ENCODE measurements around the gene COL4A1. TPM values are rescaled to one million over a fixed set of nuclear protein-coding genes. Genes with fewer than 3 reads are reported as not detected.

The COL4A1 gene
- total RNA-seq, 1 donor from 2014 or later: 1,996 TPM

DNA sequence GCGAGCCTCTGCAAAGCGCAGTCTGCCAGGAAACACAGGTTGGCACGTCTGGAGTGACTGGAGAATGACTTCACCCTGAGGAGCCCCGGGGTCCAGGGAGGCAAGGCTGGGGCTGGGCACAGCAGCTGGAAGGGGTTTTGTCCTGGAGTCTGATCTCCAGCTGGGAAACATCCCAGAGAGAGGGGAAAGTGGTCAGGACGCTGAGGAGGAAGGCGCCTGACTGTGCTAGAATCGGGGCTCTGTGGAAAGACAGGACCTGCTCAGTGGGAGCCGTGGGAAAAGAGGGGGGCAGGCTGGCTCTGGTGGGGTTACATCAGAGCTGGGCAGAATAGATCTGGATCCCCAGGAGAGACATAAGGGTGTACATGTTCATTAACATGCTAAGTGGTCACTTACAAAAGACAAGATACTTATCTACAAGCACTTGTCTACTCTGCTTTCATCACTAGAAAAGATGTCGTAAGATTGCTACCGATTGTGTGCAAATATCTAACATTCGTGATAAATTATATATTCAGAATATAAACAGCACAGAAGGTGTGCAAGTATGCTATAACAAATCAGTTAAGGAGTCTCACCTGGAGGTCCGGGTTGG is 106.6 kb downstream of the COL4A1 start:
- no peak for DNase-seq (ENCODE audit: low spot score)

DNA sequence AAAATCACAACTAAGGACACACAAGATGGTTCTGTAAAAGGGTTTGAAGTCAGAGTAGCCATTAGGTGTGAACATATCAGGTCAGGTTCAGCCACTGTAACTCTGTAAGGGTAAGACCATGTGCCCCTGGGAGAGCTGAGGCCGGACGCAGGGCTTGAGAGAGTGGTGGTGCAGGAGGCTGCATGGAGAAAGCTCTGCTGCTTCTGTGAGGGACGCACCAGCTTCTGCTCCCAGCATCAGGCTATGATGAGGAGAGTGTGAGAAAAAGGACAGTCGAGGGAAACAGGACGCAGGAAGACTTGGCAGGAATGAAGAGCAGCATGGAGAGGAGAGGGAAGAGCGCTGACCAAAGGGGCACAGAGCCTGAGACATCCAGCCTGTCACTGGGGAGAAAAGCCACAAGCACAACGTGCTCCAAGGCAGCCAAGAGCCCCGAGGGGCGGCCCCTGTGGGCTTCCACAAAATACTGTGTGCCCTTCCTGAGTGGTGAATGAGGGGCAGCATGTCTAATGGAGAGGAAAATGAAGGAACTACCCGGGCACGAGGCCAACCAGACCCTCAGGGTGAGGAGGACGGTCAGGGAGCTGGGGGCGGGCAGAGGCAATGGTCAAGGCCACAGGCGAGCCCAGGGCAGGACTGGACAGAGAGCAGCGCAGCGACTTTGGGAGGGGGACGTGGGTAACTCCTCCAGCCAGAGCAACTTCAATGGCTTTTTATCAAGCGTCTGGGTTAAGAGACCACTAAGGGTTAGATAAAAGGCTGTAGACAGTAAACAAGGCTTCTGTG is 107.7 kb downstream of the COL4A1 start:
- no peak for DNase-seq (ENCODE audit: low spot score)

DNA sequence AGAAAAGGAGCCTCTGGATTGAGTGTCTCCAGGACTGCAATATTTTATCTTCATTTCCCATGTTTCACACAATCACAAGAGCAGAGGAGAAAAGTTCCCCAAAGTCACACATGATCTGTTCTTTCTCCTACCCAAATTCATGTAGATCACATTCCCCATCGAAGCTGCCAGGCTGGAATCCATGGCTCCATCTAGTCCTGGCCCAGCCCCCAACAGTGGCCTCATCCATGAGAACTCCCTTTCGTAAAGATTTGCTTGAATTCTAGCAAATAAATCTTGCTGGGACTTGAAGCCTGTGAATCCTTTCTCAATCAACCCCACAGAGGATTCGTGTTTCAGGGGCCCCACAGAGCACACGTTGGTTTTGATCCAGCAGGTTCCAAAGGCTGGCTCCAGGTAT is 109.5 kb downstream of the COL4A1 start:
- DNase-seq (ENCODE audit: low spot score): no peak

DNA sequence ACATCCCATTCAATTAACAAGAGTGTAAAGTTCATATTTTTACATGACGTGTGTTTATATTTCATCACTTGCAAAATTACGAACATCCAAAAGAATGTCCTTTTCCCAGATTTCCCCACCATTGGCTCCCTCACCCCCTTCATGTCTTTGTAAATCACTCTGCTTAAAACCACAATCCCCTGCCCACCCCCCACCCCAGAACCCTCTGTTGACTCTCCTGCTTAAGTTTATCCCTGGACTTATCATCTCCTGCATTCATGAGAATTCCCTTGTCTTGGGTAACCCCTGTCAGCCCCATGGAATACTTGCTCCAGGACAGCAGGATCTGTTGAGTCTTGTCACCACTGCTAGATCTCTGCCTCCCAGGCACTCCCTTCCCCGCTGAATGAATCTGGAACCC is 109.9 kb downstream of the COL4A1 start:
- no peak for DNase-seq (ENCODE audit: low spot score)

DNA sequence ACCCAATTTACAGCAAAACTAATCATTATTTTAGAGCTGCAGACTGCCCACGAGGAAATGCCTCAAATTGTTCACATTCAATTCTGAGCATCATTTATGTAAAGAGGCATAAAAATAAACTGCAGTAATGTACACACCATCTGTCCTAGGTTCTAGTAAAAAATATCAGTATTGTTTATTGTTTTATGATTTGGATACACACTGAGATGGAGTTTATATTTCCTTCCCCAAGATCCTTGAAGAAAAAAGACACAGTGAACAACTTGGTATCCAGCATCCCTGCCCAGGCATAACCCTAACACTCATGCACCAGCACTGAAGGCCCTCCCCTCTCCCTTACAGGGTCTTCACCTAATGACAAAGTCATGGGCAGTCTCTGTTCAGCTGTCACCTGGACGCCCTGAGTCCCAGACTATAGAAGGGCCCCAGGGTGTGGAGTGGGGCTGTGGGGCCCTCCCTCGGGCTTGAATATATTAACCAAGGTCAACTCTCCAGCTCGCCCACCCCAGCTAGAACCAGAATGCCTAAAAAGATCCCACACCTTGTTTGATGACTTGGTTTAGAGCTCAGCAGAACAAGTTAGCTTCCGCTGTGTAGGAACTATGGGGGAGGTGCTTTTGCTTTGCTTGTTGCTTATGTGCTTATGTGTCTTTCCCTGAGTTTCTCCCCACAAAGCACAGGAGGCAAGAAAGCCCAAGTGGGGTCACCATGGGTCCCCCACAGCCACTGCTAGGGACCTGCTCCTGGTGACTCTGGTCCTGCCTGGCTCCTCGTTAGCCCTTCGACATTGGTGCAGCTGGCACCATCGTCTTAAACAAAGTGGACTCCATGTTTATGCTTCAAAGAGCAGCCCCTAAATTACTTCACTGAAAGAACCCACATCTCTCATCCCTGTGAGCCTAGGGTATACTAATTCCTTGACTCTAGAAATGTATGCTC is 111.1 kb downstream of the COL4A1 start:
- DNase-seq (ENCODE audit: low spot score): no peak

DNA sequence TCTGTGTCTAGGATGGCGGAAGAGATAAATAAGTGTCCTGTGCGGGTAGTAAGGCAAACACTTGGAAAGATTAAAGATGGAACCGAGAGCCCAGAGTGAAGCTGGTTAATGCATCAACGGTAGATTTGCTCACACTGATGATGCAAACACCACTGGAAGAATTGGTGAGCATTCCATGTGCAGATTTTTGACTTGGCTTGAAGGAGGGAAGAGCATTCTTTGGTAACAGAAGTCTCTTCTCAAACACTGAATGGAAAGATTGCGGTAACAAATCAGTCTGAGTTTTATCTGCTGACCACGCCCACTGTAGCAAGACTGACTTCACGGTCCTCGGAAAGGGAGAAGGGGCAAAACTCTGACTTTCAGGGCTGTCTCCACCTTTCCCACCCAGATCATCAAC is 112.5 kb downstream of the COL4A1 start:
- no peak for DNase-seq (ENCODE audit: low spot score)

DNA sequence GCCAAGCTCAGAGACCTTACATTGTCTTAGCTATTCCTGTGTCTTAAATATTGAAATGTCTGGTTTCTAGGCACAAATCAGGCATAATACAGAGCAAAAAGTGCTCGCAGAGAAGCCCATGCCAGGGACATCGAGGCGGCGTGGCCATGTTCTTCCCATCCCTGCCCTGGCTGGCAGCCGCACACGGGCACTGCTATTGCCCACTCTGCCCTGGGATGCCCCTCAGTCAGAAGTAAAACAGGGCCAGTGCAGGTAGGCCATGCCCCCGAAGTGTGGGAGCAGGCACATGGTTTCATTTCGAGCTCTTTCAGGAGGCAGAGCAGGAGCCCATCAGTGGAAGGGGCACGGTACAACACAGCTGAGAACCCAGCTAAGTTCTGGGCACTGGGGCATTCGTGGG is 113.5 kb downstream of the COL4A1 start:
- DNase-seq (ENCODE audit: low spot score): no peak

DNA sequence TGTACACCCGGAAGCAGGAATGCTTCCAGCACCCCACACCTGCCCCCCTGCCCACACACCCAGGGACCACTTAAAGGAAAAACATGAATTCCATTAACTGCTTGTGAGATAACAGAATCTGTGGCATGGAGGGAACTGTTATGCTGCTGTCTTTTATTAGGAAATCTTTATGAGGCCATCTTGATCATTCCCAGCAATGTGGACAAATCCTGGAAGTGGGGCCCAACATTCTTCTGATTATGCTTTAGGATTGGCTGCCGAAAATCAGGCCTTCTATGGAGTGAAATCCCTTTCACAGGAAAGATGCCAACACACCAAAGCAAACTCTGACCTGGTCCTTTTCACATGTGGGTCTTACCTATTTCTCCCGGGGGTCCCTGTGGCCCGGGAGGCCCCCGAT is 114.5 kb downstream of the COL4A1 start:
- no peak for DNase-seq (ENCODE audit: low spot score)

DNA sequence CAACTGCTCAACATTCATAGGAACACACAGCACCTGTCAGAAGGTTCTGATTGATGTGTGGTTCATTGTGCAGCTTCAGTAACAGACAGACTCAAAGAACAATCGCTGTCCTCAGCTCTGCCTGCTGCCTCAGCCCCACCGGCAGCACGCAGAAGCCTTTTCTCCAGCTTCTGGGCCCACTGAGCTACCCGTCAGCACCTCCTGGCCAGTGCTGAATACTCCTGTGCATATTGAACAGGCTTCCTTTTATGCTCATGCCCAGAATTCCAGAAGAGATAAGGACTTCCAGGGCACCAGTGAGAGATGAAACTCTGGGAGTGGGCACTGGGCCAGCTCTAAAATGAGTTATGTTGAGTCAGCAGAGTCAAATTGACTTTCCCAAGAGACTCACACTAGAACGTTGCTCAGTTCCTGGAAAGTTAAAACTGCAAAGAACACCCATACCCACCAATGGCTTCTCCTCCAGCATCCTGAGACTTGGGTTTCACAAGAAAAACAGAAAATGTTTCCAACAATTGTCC is 119.3 kb downstream of the COL4A1 start:
- no peak for DNase-seq (ENCODE audit: low spot score)

DNA sequence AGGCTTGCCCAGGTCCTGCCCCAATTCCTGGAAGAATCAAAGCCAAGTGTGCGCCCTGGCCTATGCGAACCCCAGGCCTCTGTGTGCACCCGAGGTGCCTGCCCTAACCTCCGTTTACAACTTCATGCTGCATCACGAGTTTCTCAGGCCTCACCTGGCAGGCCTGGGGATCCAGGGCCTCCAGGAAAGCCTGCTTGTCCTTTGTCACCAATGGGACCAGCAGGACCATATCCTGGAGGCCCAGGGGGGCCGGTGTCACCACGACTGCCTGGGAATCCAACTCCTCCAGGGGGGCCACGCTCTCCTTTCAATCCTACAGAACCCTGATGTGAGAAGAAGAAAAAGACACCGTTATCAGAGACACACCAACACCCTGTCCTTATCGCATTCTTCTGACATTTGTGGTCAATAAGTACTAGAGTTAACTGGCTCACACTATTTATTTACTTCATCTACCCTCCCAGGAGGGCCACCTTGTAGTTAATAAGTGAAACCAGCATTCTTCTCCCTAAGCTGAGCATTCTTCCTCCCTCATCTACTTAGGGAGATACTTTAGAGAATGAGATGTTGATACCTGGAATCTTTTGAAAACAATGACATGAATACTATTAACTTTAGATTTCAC is 120.6 kb downstream of the COL4A1 start:
- no peak for DNase-seq (ENCODE audit: low spot score)

DNA sequence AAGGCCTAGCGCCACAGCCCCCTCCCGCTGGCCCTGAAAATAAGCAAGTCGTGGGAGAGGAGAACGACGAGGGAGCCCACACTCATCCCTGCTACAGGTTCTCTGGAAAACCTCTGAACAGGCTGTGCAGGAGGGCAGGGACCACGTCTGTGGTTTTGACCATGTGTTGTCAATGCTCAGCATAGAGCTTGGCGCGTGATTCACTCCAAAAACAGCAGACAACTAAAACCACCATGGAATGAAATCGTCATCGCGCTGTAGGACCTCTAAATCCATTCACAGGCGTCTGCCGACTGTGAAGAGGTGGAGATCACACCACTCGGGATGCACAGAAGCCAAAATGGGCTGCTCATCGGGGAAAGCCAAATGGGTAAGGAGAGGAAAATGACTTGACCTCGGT is 121.3 kb downstream of the COL4A1 start:
- DNase-seq (ENCODE audit: low spot score): no peak

DNA sequence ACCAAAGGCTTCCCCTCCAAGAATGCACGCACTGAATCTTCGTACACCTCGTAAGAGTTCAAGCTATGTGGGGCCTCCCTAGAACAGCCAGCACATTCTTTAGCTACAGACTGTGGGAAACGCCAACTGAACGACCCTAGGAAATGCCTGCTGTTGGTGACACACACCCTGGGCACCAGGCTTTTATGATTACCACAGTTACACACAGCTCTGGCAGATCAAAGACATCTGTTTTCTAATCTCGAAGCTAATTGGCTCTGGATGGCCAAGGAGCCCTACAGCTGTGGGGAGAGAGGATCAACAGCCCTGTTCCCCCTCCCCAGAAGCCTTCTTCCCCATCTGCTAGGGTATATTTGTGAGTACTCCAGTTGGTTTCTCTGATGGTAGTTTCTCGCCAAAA is 123.0 kb downstream of the COL4A1 start:
- no peak for DNase-seq (ENCODE audit: low spot score)

DNA sequence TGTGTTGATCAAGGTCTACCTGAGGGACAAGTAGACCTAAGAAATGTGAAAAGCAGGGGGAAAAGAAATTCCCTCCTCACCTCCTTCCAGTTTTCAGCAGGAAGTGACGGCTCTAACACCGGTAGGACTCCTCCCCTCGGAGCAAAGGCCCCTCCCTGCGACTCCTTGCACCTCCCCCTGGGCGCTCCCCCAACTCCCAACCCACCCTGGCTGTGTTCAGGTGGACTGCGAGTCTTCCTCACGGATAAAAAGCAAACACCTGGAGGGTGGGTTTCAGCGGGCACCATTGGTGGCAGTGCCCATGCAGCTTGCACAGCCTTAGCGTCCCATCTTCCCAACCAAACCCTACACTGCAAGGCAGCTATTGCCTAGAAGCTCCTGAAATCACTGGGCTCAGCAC is 124.5 kb downstream of the COL4A1 start:
- DNase-seq (ENCODE audit: low spot score): no peak

DNA sequence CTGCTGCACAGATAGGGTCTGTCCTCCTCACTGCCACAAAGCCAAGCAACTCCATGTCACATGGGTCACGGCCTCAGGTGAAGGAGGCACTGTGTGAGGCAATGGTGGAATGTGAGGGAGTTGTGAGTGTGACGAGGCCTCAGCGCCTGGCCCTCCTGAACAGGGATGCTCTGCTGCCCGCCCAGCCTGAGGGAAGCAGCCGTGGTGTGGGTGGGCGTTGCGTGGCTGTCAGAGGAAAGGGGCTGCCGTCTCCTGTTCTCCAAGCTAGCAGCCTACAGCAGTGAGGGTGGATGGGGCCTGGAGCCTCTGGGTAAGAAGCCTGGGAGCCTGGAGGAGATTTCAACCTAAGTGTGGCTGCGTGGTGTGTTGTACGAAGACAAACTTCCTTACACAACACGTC is 125.0 kb downstream of the COL4A1 start:
- DNase-seq (ENCODE audit: low spot score): no peak

DNA sequence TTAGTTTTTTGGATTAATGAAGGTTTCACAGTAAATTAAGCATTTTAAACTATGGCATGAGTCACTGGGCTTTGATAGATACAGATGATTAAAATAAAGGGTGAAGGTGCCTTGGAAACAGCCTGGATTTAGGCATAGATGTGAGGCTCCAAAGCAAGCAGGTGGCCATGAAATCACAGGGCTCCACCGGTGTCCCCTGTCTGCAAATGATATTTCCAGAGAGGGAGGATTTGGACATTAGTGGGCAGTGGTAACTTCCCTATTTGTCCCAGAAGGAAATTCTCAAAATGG is 127.2 kb downstream of the COL4A1 start:
- DNase-seq (ENCODE audit: low spot score): no peak

DNA sequence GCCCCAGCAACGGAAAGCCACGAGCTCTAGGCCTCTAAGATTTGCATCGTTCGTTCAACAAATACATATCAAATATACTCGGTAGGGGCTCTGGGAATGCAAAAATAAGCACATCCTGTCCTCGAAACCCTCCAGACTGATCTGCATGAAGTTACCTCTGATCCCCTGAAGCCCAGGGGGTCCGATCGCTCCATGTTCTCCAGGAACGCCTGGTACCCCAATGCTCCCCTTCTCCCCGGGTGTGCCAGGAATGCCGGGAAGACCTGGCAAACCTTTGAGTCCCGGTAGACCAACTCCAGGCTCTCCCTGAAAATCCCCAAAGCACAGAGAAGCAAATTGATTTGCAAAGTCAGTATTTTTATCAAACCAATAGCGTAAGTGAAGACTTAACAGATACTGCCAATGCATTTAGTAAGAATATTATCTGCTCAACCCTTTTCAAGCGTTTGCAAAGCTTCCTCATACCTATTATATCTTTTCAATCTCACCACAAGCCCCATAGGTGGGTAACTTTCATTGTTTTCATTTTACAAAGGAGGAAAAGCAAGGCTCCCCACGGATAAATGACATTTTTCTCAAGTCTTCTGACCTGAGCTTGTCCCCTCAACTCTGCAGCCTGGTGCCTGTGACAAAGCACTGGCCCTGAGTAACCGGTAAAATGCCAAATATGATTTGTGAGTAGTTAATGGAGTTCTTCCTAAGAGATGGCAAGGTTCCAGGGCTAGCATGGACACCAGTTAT is 127.7 kb downstream of the COL4A1 start:
- DNase-seq (ENCODE audit: low spot score): no peak

DNA sequence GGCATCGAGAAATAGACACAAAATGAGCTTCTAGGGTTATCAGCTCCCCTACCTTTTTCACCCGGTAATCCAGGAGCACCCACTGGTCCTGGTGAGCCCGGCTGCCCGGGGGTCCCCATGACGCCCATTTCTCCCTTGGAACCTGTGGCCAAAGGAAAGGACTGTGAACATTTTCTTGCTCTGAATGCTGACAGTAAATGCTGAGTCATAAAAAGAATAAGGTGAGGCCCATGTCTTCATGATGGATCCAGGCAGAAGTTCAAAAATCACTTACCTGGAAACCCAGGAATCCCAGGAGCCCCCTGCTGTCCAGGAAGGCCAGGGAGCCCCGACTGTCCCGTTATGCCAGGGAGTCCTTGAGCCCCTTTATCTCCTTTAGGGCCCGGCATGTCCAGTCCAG is 129.2 kb downstream of the COL4A1 start:
- no peak for DNase-seq (ENCODE audit: low spot score)

DNA sequence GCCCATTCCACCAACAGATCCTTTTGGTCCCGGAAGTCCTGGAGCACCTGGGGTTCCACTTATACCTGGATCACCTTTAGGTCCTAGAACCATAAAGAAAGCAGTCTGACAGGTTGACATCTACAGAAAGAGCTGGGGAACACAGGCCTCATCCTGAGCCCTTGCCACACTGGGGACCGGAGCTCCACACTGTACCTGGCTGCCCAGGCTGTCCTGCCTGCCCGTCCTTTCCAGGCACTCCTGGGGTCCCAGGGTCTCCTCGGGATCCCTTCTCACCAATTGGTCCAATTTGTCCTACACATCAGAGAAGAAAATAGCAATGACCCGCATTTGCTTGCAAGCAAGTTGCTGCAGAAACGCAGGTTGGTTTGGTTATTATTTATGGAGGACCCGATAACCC is 130.5 kb downstream of the COL4A1 start:
- DNase-seq (ENCODE audit: low spot score): no peak

DNA sequence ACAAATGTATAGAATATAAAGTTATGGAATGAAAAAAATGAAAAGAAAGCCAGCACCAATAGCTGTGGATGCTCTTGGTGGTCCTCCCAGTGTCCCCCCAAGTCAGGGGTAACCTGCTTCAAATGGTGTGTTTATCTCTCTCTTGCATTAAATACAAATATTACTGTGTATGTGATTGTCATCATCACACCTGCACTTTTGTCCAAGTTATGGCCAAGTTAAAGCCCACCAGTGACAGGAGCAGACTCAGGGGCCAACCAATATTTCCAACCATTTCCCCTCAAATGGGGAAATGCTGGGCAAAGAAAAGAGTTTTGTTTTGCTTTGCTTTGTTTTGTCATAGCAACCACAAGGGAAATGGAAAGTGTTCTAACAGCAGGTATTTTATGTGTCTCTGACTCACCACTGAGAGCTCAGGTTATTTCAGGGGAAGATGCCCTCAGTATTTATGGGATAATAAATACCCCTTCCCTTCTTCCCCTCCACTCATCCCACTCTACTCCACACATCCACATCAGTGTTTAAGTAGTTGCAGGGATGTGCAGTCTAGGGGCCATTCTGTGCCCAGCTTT is 133.6 kb downstream of the COL4A1 start:
- no peak for DNase-seq (ENCODE audit: low spot score)

DNA sequence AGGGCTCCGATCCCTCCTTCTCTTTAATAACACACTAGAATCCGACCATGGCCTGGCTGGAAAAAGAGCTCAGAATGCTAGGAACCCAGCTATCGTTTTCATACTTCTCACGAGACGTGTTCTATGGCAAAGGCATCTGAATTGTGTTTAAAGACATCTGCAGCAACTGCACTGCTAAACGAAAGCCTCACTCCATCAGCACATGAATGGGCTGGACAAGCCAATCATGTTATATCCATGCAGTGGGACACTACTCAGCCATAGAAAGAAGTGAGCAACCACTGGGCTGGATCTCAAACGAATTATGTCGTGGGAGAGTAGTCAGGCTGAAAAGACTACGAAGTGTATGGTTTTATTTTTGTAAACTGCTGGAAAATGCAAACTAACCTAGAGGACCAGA is 136.1 kb downstream of the COL4A1 start:
- DNase-seq (ENCODE audit: low spot score): no peak

All from mesenteric fat pad (tissue), 1 donor.